ENCODE results near the gene DEDD.

The DEDD gene

GRCh38 chr1:161091796-161092507 is 40.5 kb downstream of the DEDD start:
- no peak for DNase-seq (ENCODE audit: low read depth in 2 of 2)

- no peak for DNase-seq (ENCODE audit: low read depth in 2 of 2)
Observed at GRCh38 chr1:161091093-161091492, 41.4 kb downstream of the DEDD start.

DNA sequence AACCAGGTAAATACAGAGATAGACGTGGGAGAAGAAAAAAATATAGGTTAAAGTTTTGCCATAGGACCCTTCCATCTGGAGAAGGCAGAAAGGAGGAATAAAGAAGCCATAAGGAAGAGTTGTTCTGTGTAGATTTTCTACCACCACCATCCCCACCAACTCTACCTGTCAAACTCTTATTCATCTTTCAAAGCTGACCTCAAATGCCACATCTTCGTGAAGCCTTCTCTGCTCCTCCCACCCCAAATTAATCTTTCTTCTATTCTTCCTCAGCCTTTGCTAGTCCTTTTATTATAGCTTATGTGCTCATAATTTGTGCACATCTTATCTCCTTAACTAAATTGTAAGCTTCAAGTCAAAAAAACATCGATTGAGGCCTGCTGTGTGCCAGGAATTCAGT is 41.9 kb downstream of the DEDD start:
- no peak for DNase-seq (ENCODE audit: low read depth in 2 of 2)

DNA sequence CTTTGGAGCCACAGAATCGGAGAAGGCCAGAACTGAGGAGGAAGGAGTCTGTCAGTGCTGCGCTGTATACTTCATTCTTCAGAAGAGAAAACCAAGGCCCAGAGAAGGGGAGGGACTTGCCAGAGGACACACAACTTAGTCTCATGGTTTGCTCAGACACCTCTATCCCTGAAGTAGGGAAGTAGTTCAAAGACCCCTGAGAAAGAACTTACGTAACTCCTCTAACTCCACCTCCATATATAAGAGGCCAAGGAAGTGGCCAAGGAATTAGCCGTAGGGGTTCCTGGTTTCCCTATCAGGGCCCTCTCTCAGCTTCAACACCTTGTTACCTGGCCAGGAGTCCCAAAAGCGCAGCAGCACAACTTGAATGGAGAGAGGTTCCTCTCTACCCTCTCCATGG is 42.5 kb downstream of the DEDD start:
- DNase-seq (ENCODE audit: low read depth in 2 of 2): no peak

GRCh38 chr1:161089251-161089924 is 43.1 kb downstream of the DEDD start, which contains the start of gene NECTIN4:
TSS of gene NECTIN4 (minus strand) at chr1:161089558. CDS start at chr1:161089296, 262 bp downstream.
- DNase-seq (ENCODE audit: low read depth in 2 of 2): no peak

DNA sequence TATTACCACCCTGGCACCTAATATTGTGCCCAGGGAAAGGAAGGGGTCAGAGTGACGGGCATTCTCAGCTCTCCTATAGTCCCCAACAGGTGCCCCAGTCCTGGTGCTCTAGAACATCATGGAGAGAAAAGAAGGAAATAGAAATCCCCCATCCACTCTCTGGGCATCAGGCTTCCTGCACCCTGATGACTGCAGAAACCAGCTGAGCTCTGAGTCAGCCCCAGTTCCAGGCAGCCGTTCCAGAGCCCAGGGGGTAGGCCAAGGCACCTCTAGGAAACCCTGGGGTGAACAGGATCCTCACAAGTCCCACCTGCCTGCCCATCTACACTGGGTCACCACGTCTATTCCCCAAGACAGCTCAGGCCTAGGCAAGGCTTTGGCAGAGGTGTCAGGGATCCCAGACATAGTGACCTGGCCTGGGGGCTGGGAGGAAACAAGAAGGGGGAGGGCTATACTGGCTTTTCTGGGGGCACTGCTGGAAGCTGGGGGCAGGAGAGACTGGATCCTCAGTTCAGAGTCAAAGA is 43.8 kb downstream of the DEDD start:
- DNase-seq (ENCODE audit: low read depth in 2 of 2): no peak

DNA sequence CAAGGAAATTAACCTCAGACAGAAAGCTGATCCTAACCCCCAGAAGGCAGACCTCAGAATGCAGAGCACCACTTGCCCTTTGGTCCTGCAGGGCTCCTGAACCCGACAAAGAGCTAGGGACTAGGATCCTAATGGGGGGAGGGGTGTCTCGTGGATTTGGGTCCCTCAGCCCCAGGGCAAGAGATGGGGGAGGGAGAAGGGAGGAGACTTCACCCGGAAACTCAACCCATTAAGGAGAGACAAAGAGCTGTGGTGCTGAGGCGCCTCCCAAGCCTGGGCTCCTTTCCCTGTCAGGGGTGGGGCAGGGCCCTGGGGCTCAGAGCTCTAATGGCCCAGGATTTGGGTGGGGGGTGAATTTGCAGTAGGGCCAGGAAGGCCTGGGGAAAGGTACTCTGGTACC is 46.0 kb downstream of the DEDD start:
- DNase-seq (ENCODE audit: low read depth in 2 of 2): no peak

GRCh38 chr1:161085165-161085564 is 47.3 kb downstream of the DEDD start:
- DNase-seq (ENCODE audit: low read depth in 2 of 2): no peak

DNA sequence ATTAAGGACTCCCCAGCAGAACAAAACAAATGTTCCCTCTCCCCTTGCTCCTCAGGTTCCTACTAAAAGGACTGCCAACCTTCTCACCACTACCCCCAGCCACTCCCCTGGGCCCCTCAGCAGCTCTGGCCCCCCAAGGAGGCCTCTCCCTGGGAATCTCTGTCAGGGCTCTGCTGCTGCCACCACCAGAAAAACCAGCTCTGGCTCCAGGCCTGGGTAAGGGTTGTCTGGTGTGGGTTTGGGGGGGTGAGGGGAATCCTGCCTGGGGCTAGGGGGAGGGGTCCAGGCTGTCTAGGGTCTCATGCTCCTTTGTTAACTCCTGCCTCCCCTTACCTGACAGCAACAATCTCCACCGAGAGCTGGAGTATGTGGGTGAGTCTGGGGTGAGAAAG is 47.9 kb downstream of the DEDD start:
- no peak for DNase-seq (ENCODE audit: low read depth in 2 of 2)

- no peak for DNase-seq (ENCODE audit: low read depth in 2 of 2)
Observed at GRCh38 chr1:161083748-161084596, 48.5 kb downstream of the DEDD start.

DNA sequence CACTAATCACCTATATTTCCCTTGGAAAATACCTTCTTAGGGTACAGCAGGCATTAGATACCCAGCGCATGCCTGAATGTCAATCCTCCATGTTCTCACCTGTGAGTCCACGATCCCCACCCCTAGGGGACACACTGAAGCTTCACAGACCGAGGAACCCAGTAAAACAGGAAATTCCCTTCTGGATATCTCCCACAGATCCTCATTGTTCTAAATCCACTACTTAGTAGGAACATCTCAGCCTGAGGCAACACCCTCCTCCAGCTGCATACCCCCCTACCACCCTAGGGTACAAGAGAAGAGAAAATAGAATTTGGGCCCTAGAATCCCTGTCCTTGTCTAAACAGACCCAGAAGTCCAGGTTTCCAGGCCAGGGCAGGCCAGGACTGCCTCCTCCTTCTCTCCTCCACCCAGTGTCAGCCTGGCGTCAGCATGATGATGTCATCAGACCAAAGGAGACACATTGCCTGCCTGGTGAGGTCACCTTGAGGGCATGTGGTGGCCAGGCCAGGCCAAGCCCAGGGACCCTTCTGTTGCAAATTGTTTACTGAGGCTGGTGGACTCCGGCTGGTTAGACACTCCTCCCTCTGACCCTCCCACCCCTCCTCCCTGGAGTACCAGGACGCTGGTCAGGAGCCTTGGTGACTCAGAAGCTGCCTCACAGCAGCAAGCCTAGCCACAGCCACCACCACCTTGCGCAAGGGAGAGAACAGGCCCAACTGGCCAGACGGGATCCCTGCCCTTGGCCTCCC is 49.3 kb downstream of the DEDD start:
- DNase-seq (ENCODE audit: low read depth in 2 of 2): no peak

DNA sequence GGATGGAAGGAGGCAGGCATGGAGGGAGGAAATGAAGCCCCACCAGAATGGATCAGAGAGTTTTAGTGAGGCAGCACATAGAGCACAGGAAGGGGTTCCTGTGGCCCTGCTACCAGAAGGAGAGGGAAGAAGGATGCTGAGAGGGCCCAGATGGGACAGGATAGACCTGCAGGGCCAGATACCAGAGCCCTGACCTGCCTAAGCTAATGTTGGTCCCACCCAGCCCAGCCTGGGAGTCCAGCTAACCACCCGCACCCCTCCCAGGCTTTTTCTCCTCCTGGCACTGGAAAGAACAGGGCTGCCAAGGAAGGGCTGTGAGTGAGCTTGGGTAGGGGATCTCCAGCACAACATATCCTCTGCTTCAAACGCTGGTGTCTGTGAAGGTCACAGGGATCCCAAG is 50.0 kb downstream of the DEDD start:
- no peak for DNase-seq (ENCODE audit: low read depth in 2 of 2)

- DNase-seq (ENCODE audit: low read depth in 2 of 2): no peak
Observed at GRCh38 chr1:161081519-161081918, 50.9 kb downstream of the DEDD start.

GRCh38 chr1:161080441-161081405 is 51.7 kb downstream of the DEDD start:
- DNase-seq (ENCODE audit: low read depth in 2 of 2): no peak

DNA sequence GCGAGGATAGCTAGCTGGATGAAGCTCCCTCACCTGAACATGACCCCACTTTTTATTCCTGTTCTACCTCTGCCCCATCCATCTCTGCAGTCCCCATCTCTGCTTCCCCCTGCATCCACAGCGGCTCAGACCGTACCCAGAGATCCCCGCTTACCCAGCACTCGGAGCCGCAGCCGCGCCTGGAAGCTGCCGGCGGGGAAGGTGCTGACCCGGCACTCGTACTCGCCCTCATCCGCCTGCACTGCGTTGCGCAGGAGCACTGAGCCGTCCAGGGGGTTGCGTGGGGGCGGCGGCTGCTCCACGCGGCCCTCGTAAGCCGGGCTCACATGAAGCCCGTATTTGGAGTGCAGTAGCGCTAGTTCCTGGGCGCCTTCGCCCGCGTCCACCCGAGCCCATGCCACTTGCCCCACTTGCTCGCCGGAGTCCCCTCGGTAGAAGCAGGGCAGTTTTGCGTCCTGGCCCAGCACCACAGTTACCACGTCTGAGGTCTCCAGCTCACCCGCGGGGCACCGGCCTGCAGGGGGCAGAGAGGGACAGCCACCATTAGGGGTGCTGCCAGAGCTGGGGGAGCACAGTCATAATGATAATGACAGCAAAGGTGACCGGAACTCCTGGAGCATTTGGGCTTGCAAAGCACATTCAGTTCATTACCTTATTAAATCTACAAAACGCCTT is 52.9 kb downstream of the DEDD start:
- DNase-seq (ENCODE audit: low read depth in 2 of 2): no peak

DNA sequence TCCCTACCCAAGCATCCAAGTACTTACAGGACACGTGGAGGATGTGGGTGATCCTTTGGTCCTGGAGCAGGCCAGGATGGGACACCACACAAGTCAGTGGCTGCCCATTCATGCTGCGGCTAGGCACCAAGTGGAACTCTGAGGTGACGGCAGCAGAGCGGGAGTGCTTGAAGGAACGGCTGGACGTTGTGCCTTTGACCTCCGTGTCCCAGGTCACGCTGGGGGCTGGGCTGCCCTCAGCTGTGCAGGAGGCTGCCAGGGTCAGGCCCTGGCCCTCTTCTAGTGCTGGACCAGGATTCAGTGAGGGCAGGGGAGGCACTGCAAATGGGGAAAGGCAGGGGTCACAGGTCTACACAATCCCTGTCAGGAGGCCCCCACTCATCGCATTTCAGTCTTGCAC is 55.0 kb downstream of the DEDD start:
- DNase-seq (ENCODE audit: low read depth in 2 of 2): no peak

DNA sequence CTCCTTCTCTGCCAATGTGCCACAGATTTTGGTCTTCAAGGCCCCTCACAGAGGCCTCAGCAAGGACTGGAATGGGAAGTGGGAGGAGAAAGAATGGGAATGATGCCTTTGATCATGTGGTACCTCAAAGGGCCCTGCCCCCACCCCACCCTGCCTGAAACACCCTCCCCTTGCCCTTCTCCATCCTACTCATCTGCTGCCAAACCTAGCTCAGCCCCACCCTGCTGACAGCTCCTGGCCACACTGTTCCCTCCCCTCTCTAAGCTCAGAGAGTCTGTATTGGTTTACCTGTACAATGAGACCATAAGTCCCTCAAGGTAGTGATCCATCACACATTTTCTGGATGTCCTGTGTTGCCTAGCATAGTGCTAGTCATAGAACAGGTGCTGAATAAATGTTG is 56.1 kb downstream of the DEDD start:
- no peak for DNase-seq (ENCODE audit: low read depth in 2 of 2)

DNA sequence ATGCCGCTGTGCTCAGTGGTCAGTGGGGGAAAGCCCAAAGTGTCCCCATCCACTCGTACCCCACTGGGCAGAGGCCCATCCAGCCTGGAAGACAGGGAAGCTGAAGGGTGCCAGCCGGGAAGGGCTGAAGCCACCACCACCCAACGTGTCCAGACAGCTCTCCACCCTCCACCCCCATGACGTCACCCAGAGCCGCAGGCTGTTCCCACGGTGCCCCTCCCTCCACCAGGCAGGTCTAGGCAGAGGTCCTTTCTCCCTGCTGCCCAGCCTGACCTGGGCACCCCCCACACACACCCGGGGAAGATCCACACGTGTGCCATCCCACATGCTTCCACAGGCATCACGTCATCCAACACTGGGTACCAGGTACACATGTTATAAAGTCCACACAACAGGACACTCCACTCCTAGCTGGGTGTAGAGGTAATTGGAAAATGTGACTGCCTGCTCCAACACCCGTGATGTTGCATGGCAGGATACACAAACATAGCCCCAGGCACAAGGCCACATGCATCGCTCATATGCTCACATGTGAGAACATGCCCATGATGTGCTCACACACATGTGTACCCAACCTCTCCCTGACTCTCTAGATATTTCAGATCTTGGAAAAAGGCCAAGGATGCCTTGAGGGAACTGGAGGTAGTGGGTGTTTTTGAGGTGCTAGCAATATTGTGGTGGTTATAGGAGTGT is 57.6 kb downstream of the DEDD start:
- no peak for DNase-seq (ENCODE audit: low read depth in 2 of 2)

DNA sequence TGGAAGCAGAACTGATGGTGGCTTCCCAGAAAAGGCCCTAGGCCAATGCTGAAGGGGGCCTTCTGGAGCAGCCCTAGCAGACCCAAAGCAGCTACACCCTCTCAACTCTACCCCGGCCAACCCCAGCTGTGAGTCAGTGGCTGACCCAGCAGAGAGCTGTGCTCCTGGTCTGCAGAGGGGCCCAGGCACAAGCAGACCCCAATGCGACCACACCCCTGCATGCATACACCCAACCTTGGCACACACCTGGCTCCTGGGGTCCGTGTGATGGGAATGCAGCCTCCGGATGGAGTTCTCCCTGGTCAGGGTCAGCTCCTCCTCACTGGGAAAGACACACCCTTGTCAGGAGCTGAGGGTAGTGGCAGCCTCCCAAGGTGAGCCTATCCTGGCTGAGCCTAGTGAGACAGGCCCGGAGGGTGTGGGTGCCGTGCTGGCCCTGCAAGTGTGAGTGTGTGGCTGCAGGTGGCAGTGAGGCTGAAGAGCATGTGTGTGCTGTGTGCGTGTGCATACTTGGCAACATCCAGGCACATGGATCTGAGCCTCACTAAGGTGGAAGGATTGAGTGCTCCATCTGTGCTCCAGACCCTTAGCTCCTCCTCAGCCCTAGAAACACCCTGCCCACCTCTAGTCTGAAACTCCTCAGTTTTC is 58.9 kb downstream of the DEDD start:
- DNase-seq (ENCODE audit: low read depth in 2 of 2): no peak

Measured in fibroblast of skin of left biceps (primary cell).